GDM1 (cell line): ENCODE data around the gene KHSRP.

Experiments used
- DNase-seq: peaks from one replicate; lab custom pipeline; 2025; lab: John Stamatoyannopoulos, UW

KHSRP gene

DNA sequence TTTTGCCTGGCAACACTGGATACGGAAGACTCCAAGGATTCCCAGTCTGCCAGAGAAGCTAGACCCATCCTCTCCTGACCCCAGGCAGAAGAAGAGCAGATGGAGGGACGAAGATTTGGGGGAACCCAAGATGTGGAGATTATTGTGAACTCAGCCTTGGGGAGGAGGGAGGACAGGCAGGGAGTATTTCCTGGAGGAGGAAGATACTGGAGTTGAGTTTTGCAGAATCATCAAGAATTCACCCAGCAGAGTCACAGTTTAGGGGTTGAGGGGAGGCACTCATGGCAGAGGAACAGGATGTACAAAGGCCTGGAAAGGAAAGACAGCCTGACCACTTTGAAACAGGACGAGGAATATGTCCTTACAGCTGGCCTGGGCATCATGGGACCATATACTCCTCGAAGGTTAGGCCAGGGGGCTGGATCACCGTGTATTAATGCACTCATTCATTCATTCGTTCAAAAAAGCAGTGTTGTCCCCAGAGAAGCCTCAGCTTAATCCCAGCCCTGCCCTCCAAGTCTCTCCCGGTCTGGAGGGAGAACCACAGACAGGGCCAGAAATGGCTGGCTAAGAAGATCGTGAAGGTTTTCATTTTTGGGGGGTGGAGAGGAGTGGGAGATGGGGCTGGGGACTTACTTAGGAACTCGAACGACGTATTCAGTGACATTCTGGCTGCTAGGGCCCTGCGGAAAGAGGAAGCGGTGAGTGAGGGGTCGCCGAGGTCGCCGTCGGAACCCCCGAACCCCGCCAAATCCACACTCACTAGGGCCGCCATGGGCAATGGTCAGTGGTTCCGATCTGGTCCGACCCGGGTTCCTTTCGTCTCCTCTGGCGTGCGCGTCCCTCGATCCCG, 32.2 kb downstream of the KHSRP start:
- DNase-seq, result no peak

GRCh38 chr19:6387372-6387771, 37.2 kb downstream of the KHSRP start:
- DNase-seq, result no peak

DNA sequence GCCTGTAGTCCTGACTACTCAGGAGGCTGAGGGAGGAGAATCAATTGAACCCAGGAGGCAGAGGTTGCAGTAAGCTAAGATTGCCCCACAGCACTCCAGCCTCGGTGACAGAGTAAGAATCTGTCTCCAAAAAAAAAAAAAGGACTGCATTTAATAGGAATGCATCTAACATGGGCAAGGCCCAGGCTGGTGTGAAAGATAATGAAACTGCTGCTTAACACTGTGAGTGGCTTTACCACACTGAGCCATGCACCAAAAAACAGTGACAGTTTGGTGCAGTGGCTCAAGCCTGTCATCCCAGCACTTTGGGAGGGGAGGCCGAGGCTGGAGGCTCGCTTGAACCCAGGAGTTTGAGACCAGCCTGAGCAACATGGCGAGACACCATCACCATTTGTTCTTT, 40.2 kb downstream of the KHSRP start:
- no peak for DNase-seq

DNA sequence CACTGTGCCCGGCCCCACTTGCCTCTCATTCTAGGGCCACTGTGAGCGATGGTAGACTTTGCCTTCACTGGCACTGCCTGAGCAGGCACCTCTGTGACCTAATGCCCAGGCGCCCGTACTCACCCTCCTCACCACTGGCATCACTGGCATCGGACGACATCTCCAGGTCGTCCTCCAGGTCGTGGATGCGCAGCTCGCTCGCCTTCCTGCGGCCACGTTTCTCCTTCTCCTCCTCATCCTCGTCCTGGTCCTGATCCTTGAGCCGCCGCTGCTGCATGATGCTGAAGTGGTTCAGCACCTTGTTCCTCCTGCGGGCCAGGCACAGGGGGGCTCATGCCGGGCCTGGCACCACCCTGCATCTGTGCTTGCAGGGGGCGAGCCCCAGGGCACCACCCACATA, 41.4 kb downstream of the KHSRP start:
- DNase-seq, result no peak

- DNase-seq, result no peak
These were observed 43.4 kb downstream of the KHSRP start for GRCh38 chr19:6381030-6381750.

- DNase-seq, result no peak
These were observed 44.9 kb downstream of the KHSRP start for GRCh38 chr19:6379744-6380143.

DNA sequence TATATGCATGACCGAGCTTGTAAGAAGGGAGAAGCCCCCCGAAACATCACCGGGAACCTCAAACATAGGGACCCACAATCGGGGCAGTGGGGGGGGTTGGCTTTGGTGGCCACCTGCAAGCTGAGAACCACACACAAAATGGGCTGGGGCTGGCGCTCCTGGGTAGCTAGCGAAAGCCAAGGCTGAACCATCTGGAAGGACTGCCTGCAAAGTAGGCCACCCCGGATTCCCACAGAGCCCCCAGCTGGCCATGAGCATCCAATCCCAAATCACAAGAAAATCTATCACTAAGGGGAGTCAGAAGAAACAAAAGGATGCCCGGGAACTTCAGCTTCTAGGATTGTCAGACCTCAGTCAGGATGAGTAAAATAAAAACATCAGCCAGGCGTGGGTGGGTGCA, 46.1 kb downstream of the KHSRP start:
- DNase-seq, result no peak

- no peak for DNase-seq
These were observed 46.6 kb downstream of the KHSRP start for GRCh38 chr19:6378041-6378440.

GRCh38 chr19:6376512-6377190, 48.0 kb downstream of the KHSRP start:
- no peak for DNase-seq

DNA sequence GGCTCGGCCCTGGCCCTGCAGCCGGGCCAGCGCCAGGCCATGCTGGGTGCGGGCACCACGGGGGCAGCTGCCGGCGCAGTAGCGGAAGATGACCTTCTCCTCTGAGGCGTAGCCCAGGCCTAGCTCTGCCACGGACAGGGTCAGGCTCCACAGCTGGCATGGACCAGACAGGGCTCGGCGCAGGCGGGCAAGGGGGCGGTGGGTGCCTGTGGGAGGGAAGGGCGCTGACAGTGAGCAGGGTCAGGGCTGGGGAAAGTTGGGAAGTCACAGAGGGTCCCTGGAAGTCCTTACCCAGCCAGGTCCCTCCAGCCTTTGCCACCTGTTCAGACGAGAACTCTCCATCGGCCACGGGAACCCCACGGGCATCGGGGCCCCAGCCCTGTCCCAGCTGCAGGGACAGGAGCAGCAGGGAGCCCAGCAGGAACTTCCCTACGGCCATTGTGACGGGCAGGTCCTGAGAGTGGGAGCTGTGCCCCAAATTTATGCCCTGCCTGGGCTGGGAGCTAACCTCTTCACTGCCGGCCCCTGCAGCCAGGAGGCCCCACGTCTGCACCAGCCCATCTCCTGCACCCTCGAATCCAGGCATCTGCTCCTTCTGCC, 49.1 kb downstream of the KHSRP start, which contains the start of gene PSPN:
Gene PSPN, minus strand, starts transcription at position 523 of the 600 bp plus-strand sequence. Its CDS starts 84 bp downstream, at position 439.
- DNase-seq, result no peak

GRCh38 chr19:6374711-6375410, 49.8 kb downstream of the KHSRP start:
- no peak for DNase-seq

DNA sequence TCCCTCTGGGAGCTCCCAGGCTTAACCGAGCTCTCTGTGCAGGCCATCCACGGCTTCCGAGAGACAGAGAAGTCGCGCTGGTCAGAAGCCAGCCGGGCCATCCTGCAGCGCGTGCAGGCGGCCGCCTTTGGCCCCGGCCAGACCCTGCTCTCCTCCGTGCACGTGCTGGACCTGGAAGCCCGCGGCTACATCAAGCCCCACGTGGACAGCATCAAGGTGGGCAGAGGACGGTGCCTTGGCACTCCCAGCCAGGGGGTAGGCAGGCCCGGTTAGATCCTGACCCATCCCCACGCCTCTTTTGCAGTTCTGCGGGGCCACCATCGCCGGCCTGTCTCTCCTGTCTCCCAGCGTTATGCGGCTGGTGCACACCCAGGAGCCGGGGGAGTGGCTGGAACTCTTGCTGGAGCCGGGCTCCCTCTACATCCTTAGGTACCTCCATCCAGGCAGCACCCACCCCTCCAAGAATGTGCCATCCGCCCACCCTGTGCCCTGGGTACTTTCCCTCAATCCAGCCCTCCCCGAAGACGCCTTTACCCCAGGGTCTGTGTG, 50.4 kb downstream of the KHSRP start:
- no peak for DNase-seq

GRCh38 chr19:6373813-6374108, 50.9 kb downstream of the KHSRP start:
- no peak for DNase-seq

GRCh38 chr19:6373096-6373812, 51.4 kb downstream of the KHSRP start:
- peak; percentile 99 for DNase-seq

DNA sequence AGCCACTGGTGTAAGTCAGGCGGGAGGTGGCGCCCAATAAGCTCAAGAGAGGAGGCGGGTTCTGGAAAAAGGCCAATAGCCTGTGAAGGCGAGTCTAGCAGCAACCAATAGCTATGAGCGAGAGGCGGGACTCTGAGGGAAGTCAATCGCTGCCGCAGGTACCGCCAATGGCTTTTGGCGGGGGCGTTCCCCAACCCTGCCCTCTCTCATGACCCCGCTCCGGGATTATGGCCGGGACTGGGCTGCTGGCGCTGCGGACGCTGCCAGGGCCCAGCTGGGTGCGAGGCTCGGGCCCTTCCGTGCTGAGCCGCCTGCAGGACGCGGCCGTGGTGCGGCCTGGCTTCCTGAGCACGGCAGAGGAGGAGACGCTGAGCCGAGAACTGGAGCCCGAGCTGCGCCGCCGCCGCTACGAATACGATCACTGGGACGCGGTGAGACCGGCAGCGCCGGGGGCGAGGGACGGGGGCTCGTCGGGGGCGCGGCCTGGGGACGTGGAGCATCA, 52.0 kb downstream of the KHSRP start, which contains the start of gene ALKBH7:
Gene ALKBH7, plus strand, starts transcription at position 201 of the 502 bp plus-strand sequence. Its CDS starts 27 bp downstream, at position 228.
- DNase-seq, result peak; percentile 98

DNA sequence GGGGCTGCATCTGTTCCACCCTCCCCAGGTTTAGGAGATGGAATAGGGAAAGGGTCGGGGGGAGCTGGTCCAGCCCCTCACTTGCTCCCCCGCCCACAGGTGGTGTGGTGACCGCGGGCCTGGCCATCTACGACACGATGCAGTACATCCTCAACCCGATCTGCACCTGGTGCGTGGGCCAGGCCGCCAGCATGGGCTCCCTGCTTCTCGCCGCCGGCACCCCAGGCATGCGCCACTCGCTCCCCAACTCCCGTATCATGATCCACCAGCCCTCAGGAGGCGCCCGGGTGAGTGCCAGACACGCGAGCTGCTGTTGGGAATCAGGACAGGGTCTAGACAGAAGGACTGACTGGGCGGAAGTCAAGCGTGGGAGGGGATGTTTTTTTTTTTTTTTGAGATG, 60.3 kb downstream of the KHSRP start:
- DNase-seq, result no peak
